HepG2 (cell line): ENCODE results near the gene SERPINB6. TPM values are rescaled to one million over a fixed set of nuclear protein-coding genes. Genes with fewer than 3 reads are reported as not detected.

ENCODE experiments used
- CEBPG ChIP-seq: IDR thresholded peaks from 2 replicates; pipeline ENCODE4 v1.6.1; 2016
- ERF ChIP-seq: IDR thresholded peaks from 2 replicates; pipeline ENCODE4 v1.6.1; 2018; ENCODE audit warnings: missing biosample characterization, missing genetic modification reagents
- GATA4 ChIP-seq: sonication (generic); IDR thresholded peaks from 2 replicates; pipeline ENCODE4 v1.6.1; 2016; ENCODE audit warnings: antibody characterized with exemption, low read depth, borderline replicate concordance
- IKZF1 ChIP-seq: fragments of 450-650 bp; IDR thresholded peaks from 2 replicates; pipeline ENCODE4 v1.7.1; 2016
- KDM5B ChIP-seq: sonication (generic); formaldehyde crosslinking; IDR thresholded peaks from 2 replicates; pipeline ENCODE4 v1.4.0; 2020; ENCODE audit warnings: missing genetic modification reagents, mild to moderate bottlenecking, borderline replicate concordance
- NFE2L1 ChIP-seq: sonication (generic); formaldehyde crosslinking; IDR thresholded peaks from 2 replicates; pipeline ENCODE4 v1.4.0; 2020; ENCODE audit warnings: missing genetic modification reagents, mild to moderate bottlenecking, borderline replicate concordance
- NPAS2 ChIP-seq: sonication (generic); formaldehyde crosslinking; IDR thresholded peaks from 2 replicates; pipeline ENCODE4 v1.8.0; 2022; ENCODE audit warnings: mild to moderate bottlenecking, missing genetic modification reagents, borderline replicate concordance
- NR2F1 ChIP-seq, 2 experiments: fragments of 450-650 bp in 1 of 2; formaldehyde crosslinking in 1 of 2; IDR thresholded peaks; 2 replicates each; pipeline versions ENCODE4 v1.5.0 to v1.6.1; 2016 to 2020; ENCODE audit warnings: mild to moderate bottlenecking in 1 of 2, missing compliant biosample characterization in 1 of 2, missing genetic modification reagents in 1 of 2, moderate library complexity in 1 of 2
- PCBP2 ChIP-seq: fragments of 200-400 bp; formaldehyde crosslinking; optimal IDR thresholded peaks from 2 replicates; pipeline ENCODE3; 2018; ENCODE audit warnings: low read length, low read depth; ENCODE audit not compliant: poor library complexity, severe bottlenecking
- PHF5A ChIP-seq: IDR thresholded peaks from one replicate; pipeline ENCODE4 v1.6.1; 2018; ENCODE audit warnings: low read depth, missing genetic modification reagents; ENCODE audit not compliant: unreplicated experiment
- POGZ ChIP-seq: sonication (generic); formaldehyde crosslinking; IDR thresholded peaks from 2 replicates; pipeline ENCODE4 v1.4.0; 2020; ENCODE audit warnings: mild to moderate bottlenecking, missing genetic modification reagents
- SALL2 ChIP-seq: sonication (generic); formaldehyde crosslinking; IDR thresholded peaks from 2 replicates; pipeline ENCODE4 v1.8.1; 2023; ENCODE audit warnings: mild to moderate bottlenecking, missing genetic modification reagents, inconsistent platforms
- ZBTB10 ChIP-seq: sonication (generic); formaldehyde crosslinking; IDR thresholded peaks from 2 replicates; pipeline ENCODE4 v1.4.0; 2020; ENCODE audit warnings: missing genetic modification reagents, borderline replicate concordance
- ZNF256 ChIP-seq: sonication (generic); formaldehyde crosslinking; conservative IDR thresholded peaks from 2 replicates; pipeline ENCODE4 v1.4.0; 2020; ENCODE audit warnings: missing genetic modification reagents
- ZNF30 ChIP-seq: sonication (generic); formaldehyde crosslinking; IDR thresholded peaks from 2 replicates; pipeline ENCODE4 v1.5.0; 2020; ENCODE audit warnings: mild to moderate bottlenecking, missing genetic modification reagents
- ZNF496 ChIP-seq: sonication (generic); formaldehyde crosslinking; IDR thresholded peaks from 2 replicates; pipeline ENCODE4 v1.8.1; 2023; ENCODE audit warnings: mild to moderate bottlenecking, moderate library complexity, missing genetic modification reagents; ENCODE audit not compliant: insufficient replicate concordance
- ZNF546 ChIP-seq: sonication (generic); formaldehyde crosslinking; conservative IDR thresholded peaks from 2 replicates; pipeline ENCODE4 v1.8.1; 2023; ENCODE audit warnings: mild to moderate bottlenecking, missing genetic modification reagents
- ZNF616 ChIP-seq: sonication (generic); formaldehyde crosslinking; IDR thresholded peaks from 2 replicates; pipeline ENCODE4 v1.5.0; 2020; ENCODE audit warnings: low read depth, mild to moderate bottlenecking, missing genetic modification reagents
- ZNF782 ChIP-seq: sonication (generic); formaldehyde crosslinking; IDR thresholded peaks from 2 replicates; pipeline ENCODE4 v1.4.0; 2020; ENCODE audit warnings: missing genetic modification reagents, mild to moderate bottlenecking, borderline replicate concordance
- polyA plus RNA-seq, 8 experiments: library from polyadenylated mRNA; depleted of rRNA in 3 of 8; stranded (reverse) in 7 of 8; unstranded in 1 of 8; fragments of >200 nt; fragmentation: Illumina TruSeq in 4 of 8; extraction: Trizol in 4 of 8; gene quantifications; 2 replicates each; pipeline versions ENCODE4 v1.2.1 to v1.2.3, GENCODE V29; 2011 to 2016; ENCODE audit warnings: low read depth in 4 of 8, missing spikeins in 1 of 8, mixed read lengths in 1 of 8; ENCODE audit not compliant: insufficient read depth in 1 of 8
- total RNA-seq, 5 experiments: library from RNA; depleted of rRNA; stranded (reverse); fragments of >200 nt; fragmentation: Illumina TruSeq; extraction: Trizol; gene quantifications; 2 replicates each; pipeline ENCODE4 v1.2.3, GENCODE V29; 2016; ENCODE audit warnings: low read depth in 1 of 5
- TF ChIP-seq, protein P1 (sequence below): sonication (generic); formaldehyde crosslinking; IDR thresholded peaks from 2 replicates; pipeline ENCODE4 v1.5.0; 2020; ENCODE audit warnings: mild to moderate bottlenecking, missing genetic modification reagents
- TF ChIP-seq, protein P2 (sequence below): sonication (generic); formaldehyde crosslinking; IDR thresholded peaks from 2 replicates; pipeline ENCODE4 v1.4.0; 2020; ENCODE audit warnings: missing genetic modification reagents, borderline replicate concordance
- TF ChIP-seq, protein P3 (sequence below): sonication (generic); formaldehyde crosslinking; IDR thresholded peaks from 2 replicates; pipeline ENCODE4 v1.8.0; 2022; ENCODE audit warnings: mild to moderate bottlenecking, missing genetic modification reagents, borderline replicate concordance

Gene SERPINB6
- total and polyA plus RNA-seq, 2 of the 13 experiments (the other 11 are each of a cell fraction or from before 2014, with no cell fraction given) = 38.2 to 61.3 TPM

GRCh38 chr6:2952557-2953095 is 18.7 kb downstream of the SERPINB6 start (continued):
- TF ChIP-seq KDM5B (CRISPR knock-in tag) (peak; percentile 88), PHF5A (CRISPR knock-in tag) (peak; percentile 77), NFE2L1 (CRISPR knock-in tag) (no peak), GATA4 (no peak), PCBP2 (no peak), CEBPG (CRISPR knock-in tag) (0 out of 2 replicates have a peak, but pooled peaks have one; percentile 11), POGZ (CRISPR knock-in tag) (peak; percentile 89), NR2F1 (CRISPR knock-in tag; IDR thresholded peaks at IDR 0.05) (no peak; a peak in 1 of 4 replicates), SALL2 (CRISPR knock-in tag) (peak; percentile 67; the same call in 1 of the 2 replicates), ZNF546 (0 out of 2 replicates have a peak, but pooled peaks have one; percentile 35), ERF (CRISPR knock-in tag) (peak; percentile 86), ZNF496 (CRISPR knock-in tag) (no peak), NPAS2 (CRISPR knock-in tag) (no peak), IKZF1 (no peak), ZNF616 (no peak), ZNF256 (CRISPR knock-in tag) (0 out of 2 replicates have a peak, but pooled peaks have one; percentile 52), ZNF30 (no peak), ZNF782 (CRISPR knock-in tag) (peak; percentile 66; the same call in 1 of the 2 replicates), ZBTB10 (CRISPR knock-in tag) (no peak)
- TF ChIP-seq, protein P1, sequence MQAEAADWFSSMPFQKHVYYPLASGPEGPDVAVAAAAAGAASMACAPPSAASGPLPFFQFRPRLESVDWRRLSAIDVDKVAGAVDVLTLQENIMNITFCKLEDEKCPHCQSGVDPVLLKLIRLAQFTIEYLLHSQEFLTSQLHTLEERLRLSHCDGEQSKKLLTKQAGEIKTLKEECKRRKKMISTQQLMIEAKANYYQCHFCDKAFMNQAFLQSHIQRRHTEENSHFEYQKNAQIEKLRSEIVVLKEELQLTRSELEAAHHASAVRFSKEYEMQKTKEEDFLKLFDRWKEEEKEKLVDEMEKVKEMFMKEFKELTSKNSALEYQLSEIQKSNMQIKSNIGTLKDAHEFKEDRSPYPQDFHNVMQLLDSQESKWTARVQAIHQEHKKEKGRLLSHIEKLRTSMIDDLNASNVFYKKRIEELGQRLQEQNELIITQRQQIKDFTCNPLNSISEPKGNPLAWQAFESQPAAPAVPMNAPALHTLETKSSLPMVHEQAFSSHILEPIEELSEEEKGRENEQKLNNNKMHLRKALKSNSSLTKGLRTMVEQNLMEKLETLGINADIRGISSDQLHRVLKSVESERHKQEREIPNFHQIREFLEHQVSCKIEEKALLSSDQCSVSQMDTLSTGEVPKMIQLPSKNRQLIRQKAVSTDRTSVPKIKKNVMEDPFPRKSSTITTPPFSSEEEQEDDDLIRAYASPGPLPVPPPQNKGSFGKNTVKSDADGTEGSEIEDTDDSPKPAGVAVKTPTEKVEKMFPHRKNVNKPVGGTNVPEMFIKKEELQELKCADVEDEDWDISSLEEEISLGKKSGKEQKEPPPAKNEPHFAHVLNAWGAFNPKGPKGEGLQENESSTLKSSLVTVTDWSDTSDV (CRISPR knock-in tag) = peak; percentile 27; the same call in 1 of the 2 replicates
- TF ChIP-seq, protein P2, sequence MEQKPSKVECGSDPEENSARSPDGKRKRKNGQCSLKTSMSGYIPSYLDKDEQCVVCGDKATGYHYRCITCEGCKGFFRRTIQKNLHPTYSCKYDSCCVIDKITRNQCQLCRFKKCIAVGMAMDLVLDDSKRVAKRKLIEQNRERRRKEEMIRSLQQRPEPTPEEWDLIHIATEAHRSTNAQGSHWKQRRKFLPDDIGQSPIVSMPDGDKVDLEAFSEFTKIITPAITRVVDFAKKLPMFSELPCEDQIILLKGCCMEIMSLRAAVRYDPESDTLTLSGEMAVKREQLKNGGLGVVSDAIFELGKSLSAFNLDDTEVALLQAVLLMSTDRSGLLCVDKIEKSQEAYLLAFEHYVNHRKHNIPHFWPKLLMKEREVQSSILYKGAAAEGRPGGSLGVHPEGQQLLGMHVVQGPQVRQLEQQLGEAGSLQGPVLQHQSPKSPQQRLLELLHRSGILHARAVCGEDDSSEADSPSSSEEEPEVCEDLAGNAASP (CRISPR knock-in tag) = peak; percentile 72
- TF ChIP-seq, protein P3, sequence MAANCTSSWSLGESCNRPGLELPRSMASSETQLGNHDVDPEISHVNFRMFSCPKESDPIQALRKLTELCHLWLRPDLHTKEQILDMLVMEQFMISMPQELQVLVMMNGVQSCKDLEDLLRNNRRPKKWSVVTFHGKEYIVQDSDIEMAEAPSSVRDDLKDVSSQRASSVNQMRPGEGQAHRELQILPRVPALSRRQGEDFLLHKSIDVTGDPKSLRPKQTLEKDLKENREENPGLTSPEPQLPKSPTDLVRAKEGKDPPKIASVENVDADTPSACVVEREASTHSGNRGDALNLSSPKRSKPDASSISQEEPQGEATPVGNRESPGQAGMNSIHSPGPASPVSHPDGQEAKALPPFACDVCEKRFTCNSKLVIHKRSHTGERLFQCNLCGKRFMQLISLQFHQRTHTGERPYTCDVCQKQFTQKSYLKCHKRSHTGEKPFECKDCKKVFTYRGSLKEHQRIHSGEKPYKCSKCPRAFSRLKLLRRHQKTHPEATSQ (CRISPR knock-in tag) = no peak
